ENCODE results near the gene CEP20.

Gene CEP20

GRCh38 chr16:15911198-15911597, 22.8 kb upstream of the CEP20 start:
- no peak for DNase-seq (ENCODE audit: low read depth)
- TF ChIP-seq CTCF (IDR thresholded peaks at IDR 0.05; ENCODE audit: control insufficient read depth, insufficient read depth, low read depth, low read length, missing control alignments): no peak
- H3K4me3 ChIP-seq (ENCODE audit: control insufficient read depth, low read depth, low read length): no peak overlapping the region

- DNase-seq (ENCODE audit: low read depth): no peak
- no peak overlapping the region for H3K4me3 ChIP-seq (ENCODE audit: control insufficient read depth, low read depth, low read length)
- no peak for TF ChIP-seq CTCF (IDR thresholded peaks at IDR 0.05; ENCODE audit: control insufficient read depth, insufficient read depth, low read depth, low read length, missing control alignments)
Measured at GRCh38 chr16:15907863-15908478, 19.6 kb upstream of the CEP20 start.

- DNase-seq (ENCODE audit: low read depth): no peak
- no peak for TF ChIP-seq CTCF (IDR thresholded peaks at IDR 0.05; ENCODE audit: control insufficient read depth, insufficient read depth, low read depth, low read length, missing control alignments)
- no peak overlapping the region for H3K4me3 ChIP-seq (ENCODE audit: control insufficient read depth, low read depth, low read length)
Measured at GRCh38 chr16:15906439-15906838, 18.0 kb upstream of the CEP20 start.

- no peak overlapping the region for H3K4me3 ChIP-seq (ENCODE audit: control insufficient read depth, low read depth, low read length)
- no peak for DNase-seq (ENCODE audit: low read depth)
- TF ChIP-seq CTCF (IDR thresholded peaks at IDR 0.05; ENCODE audit: control insufficient read depth, insufficient read depth, low read depth, low read length, missing control alignments): no peak
Measured at GRCh38 chr16:15903960-15904359, 15.6 kb upstream of the CEP20 start.

GRCh38 chr16:15900901-15901500, 12.6 kb upstream of the CEP20 start:
- no peak overlapping the region for H3K4me3 ChIP-seq (ENCODE audit: control insufficient read depth, low read depth, low read length)
- TF ChIP-seq CTCF (IDR thresholded peaks at IDR 0.05; ENCODE audit: control insufficient read depth, insufficient read depth, low read depth, low read length, missing control alignments): no peak
- DNase-seq (ENCODE audit: low read depth): no peak

GRCh38 chr16:15900357-15900756, 12.0 kb upstream of the CEP20 start:
- TF ChIP-seq CTCF (IDR thresholded peaks at IDR 0.05; ENCODE audit: control insufficient read depth, insufficient read depth, low read depth, low read length, missing control alignments): no peak
- H3K4me3 ChIP-seq (ENCODE audit: control insufficient read depth, low read depth, low read length): no peak overlapping the region
- no peak for DNase-seq (ENCODE audit: low read depth)
